Measurements from ENCODE around the gene MYDGF. TPM values are rescaled to one million over a fixed set of nuclear protein-coding genes. Genes with fewer than 3 reads are reported as not detected.
A peak's percentile ranks its signal among the peaks of the same experiment; 100 is the strongest.

The MYDGF gene
- polyA plus RNA-seq, 1 experiment: 126 TPM

DNA sequence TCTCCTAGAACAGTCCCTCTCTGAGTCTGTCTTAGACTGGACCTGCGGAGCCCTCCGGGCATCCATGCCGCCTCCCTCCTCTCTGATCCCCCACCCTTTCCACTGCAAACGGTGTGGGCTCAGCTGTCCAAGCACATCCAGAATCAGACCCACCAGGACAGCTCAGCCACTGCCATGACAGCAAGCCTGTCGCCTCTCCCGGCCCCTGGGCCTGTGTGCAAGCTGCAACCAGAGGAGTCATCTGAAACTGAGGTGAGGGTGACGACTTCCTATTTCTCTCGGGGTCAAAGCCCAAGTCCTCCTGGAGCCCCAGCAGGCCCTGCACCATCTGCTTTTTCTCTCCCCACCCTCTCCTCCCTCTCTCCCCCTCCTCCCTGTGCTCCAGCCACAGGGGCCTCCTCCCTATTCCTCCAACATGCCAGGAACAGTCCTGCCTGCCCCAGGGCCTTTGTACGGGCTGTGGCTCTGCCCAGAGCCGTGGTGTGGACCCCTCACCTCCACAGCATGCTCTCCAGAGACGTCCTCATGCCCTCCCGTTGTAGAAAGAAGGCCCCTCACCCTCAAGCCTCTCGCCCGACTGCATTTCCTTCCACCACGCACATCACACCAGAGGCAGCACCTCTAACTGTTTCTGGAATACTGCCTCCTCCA is 23.5 kb upstream of the MYDGF start:
- no peak for DNase-seq (ENCODE audit: low read depth, low spot score)
- ChIA-PET POLR2A (no interaction called here), CTCF (no interaction called here)
- Histone ChIP-seq H3K27ac (ENCODE audit: low read depth, low read length) (peak overlapping the region; percentile 87), H3K4me3 (ENCODE audit: low read depth, low read length) (no peak overlapping the region), H3K27me3 (ENCODE audit: control insufficient read depth, insufficient read depth, low read length) (no peaks in the 10 kb centered on the region), H3K9me3 (ENCODE audit: control insufficient read depth, insufficient read depth, low read length) (no peaks in the 10 kb centered on the region)
- TF ChIP-seq, protein P1, sequence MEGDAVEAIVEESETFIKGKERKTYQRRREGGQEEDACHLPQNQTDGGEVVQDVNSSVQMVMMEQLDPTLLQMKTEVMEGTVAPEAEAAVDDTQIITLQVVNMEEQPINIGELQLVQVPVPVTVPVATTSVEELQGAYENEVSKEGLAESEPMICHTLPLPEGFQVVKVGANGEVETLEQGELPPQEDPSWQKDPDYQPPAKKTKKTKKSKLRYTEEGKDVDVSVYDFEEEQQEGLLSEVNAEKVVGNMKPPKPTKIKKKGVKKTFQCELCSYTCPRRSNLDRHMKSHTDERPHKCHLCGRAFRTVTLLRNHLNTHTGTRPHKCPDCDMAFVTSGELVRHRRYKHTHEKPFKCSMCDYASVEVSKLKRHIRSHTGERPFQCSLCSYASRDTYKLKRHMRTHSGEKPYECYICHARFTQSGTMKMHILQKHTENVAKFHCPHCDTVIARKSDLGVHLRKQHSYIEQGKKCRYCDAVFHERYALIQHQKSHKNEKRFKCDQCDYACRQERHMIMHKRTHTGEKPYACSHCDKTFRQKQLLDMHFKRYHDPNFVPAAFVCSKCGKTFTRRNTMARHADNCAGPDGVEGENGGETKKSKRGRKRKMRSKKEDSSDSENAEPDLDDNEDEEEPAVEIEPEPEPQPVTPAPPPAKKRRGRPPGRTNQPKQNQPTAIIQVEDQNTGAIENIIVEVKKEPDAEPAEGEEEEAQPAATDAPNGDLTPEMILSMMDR (IDR thresholded peaks at IDR 0.05; ENCODE audit: low read depth, low read length): no peak

DNA sequence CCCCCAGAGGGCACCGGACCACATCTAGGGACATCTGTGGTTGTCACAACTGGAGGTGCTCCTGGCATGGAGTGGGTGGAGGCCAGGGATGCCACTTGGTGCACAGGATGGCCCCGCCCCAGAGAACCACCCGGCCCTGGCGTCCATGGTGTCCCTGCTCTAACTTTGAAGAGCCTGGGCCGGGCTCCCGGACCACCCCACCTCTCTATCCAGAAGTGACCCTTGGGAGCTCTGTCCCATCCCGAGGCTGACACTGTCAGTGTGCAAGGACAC is 22.9 kb upstream of the MYDGF start:
- no peaks in the 10 kb centered on the region for H3K27me3 ChIP-seq (ENCODE audit: control insufficient read depth, insufficient read depth, low read length)
- ChIA-PET POLR2A (interaction anchor here (0.6 kb wide), 1 partner anchor 131 kb away, joined by 3 read pairs; no protein-coding TSS in a partner anchor), CTCF (no interaction called here)
- H3K27ac ChIP-seq (ENCODE audit: low read depth, low read length): no peak overlapping the region
- DNase-seq (ENCODE audit: low read depth, low spot score): no peak
- TF ChIP-seq, protein P1 (IDR thresholded peaks at IDR 0.05; ENCODE audit: low read depth, low read length): no peak
- H3K9me3 ChIP-seq (ENCODE audit: control insufficient read depth, insufficient read depth, low read length): no peaks in the 10 kb centered on the region
- H3K4me3 ChIP-seq (ENCODE audit: low read depth, low read length): no peak overlapping the region

DNA sequence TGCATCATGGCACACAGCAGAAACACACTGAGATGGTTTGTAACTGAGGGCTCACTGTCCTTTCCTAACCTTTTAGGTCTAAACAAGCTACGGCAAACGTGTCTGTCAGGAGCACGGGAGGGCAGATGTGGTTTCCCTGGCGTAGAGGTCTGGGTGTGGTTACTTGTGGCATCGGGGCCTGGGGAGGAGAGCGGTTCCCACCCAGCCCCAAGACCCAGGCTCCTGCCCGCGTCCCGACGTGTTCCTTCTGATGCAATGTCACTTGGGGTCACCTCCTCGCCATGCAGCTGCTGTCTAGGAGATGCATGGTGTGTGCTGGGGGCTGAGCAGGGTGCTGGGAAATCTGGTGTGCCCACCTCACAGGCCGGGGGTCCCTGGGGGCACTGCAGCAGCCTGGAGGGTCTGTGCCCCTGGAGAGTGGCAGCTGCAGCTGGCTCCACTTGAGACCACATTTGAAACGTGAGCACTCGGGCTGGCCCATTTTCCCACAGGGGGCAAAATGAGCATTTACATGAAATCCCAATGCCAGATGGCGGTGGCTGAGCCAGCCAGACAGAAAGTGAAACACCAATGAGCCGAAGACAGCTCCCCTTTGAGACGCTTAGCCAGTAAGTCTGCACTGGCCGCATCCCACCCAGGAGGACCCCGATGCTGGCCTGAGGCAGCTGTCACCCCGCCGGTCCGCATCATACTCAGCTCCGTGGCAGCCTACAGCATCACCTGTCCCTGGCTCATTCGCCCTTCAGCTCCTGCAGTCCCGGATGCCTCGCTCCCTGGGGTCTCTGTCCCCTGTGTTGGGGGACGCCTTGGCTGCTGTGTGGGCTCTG is 22.3 kb upstream of the MYDGF start:
- ChIA-PET POLR2A (interaction anchor here (0.6 kb wide), 1 partner anchor 131 kb away, joined by 3 read pairs; no protein-coding TSS in a partner anchor), CTCF (interaction anchor here (1.1 kb wide), 1 partner anchor 99 kb away, joined by 3 read pairs; the partner anchor contains the start of gene FEM1A)
- no peaks in the 10 kb centered on the region for H3K27me3 ChIP-seq (ENCODE audit: control insufficient read depth, insufficient read depth, low read length)
- no peak overlapping the region for H3K27ac ChIP-seq (ENCODE audit: low read depth, low read length)
- no peak overlapping the region for H3K4me3 ChIP-seq (ENCODE audit: low read depth, low read length)
- TF ChIP-seq, protein P1 (IDR thresholded peaks at IDR 0.05; ENCODE audit: low read depth, low read length): no peak
- H3K9me3 ChIP-seq (ENCODE audit: control insufficient read depth, insufficient read depth, low read length): no peaks in the 10 kb centered on the region
- no peak for DNase-seq (ENCODE audit: low read depth, low spot score)

DNA sequence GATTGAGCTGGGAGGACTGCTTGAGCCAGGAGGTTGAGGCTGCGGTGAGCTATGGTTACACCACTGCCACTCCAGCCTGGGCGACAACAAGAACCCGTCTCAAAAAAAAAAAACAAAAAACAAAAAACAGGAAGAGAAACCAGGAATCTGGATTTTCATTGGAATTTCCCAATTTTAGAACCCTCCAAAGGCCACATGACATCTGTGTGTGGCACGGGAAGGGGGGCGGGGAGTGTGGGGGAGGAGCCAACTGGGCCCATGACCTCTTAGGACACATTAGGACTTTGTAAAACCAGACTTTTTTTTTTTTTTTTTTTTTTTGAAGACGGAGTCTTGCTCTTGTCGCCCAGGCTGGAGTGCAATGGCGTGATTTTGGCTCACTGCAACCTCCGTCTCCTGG is 21.2 kb upstream of the MYDGF start:
- ChIA-PET CTCF (no interaction called here), POLR2A (no interaction called here)
- H3K27me3 ChIP-seq (ENCODE audit: control insufficient read depth, insufficient read depth, low read length): no peaks in the 10 kb centered on the region
- no peaks in the 10 kb centered on the region for H3K9me3 ChIP-seq (ENCODE audit: control insufficient read depth, insufficient read depth, low read length)
- H3K27ac ChIP-seq (ENCODE audit: low read depth, low read length): no peak overlapping the region
- DNase-seq (ENCODE audit: low read depth, low spot score): no peak
- TF ChIP-seq, protein P1 (IDR thresholded peaks at IDR 0.05; ENCODE audit: low read depth, low read length): no peak
- no peak overlapping the region for H3K4me3 ChIP-seq (ENCODE audit: low read depth, low read length)

DNA sequence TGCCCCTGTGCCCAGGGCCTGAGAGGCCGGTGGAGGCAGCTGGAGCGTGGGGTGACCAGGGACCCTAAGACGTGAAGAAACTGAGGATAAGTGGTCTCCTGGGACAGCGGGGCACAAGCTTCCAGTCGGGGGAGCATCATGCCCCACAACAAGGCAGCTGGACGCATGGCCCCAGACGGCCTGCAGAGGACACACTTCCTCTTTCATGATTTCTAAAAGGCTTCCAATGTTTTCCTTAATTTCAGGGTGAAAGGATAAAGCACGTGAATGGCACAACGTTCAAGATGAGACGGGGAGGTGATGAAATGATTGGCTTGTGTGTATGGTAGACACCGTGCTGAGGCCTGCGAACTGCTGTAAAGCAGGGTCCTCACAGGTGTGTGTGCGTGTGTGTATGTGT is 20.2 kb upstream of the MYDGF start:
- Histone ChIP-seq H3K27ac (ENCODE audit: low read depth, low read length) (no peak overlapping the region), H3K27me3 (ENCODE audit: control insufficient read depth, insufficient read depth, low read length) (no peaks in the 10 kb centered on the region), H3K4me3 (ENCODE audit: low read depth, low read length) (no peak overlapping the region), H3K9me3 (ENCODE audit: control insufficient read depth, insufficient read depth, low read length) (no peaks in the 10 kb centered on the region)
- ChIA-PET POLR2A (interaction anchor here (0.6 to 0.9 kb wide), 2 partner anchors 23 to 101 kb away, joined by 3 to 5 read pairs; partner anchors contain the start of gene FEM1A), CTCF (no interaction called here)
- no peak for DNase-seq (ENCODE audit: low read depth, low spot score)
- TF ChIP-seq, protein P1 (IDR thresholded peaks at IDR 0.05; ENCODE audit: low read depth, low read length): no peak

Measured in AG04450 (cell line).